Nephron (organoid): Measurements from ENCODE around the gene IMPACT.

Experiments used
- H3K27ac Mint-ChIP-seq, 3 experiments: 2 replicates each; pipeline ENCODE4 v1.8.0; 2020; ENCODE audit warnings: mixed read lengths in 3 of 3, mild to moderate bottlenecking in 2 of 3, moderate library complexity in 1 of 3
- H3K27me3 Mint-ChIP-seq: 2 replicates; pipeline ENCODE4 v1.8.0; 2021; ENCODE audit warnings: low read depth, mild to moderate bottlenecking, moderate library complexity, mixed read lengths
- H3K36me3 Mint-ChIP-seq: 2 replicates; pipeline ENCODE4 v1.8.0; 2020; ENCODE audit warnings: low read depth, mixed read lengths
- H3K4me1 Mint-ChIP-seq: 2 replicates; pipeline ENCODE4 v1.8.0; 2020; ENCODE audit warnings: mixed read lengths
- H3K4me3 Mint-ChIP-seq, 3 experiments: 2 replicates each; pipeline ENCODE4 v1.8.0; 2020; ENCODE audit warnings: mild to moderate bottlenecking in 3 of 3, mixed read lengths in 3 of 3, moderate library complexity in 2 of 3
- H3K9me3 Mint-ChIP-seq: 2 replicates; pipeline ENCODE4 v1.8.0; 2020; ENCODE audit warnings: mixed read lengths
- CTCF ChIP-seq, 3 experiments: fragments of 200-600 bp; sonication (generic); IDR thresholded peaks; one replicate each; pipeline ENCODE4 v1.5.0; 2021; ENCODE audit warnings: antibody characterized with exemption in 3 of 3; ENCODE audit not compliant: unreplicated experiment in 3 of 3

Gene IMPACT

GRCh38 chr18:24413148-24413547 lies 13.3 kb upstream of the IMPACT start:
- Mint-ChIP-seq H3K36me3 (no peaks in the 10 kb centered on the region), H3K9me3 (no peaks in the 10 kb centered on the region), H3K4me3 (no peak overlapping the region), H3K4me1 (no peaks in the 10 kb centered on the region), H3K27me3 (peaks cover 17% of the 10 kb centered on the region), H3K27ac (no peak overlapping the region)
- TF ChIP-seq CTCF (IDR thresholded peaks at IDR 0.05; ENCODE audit: unreplicated experiment in 3 of 3), result no peak

GRCh38 chr18:24414349-24415003 lies 12.0 kb upstream of the IMPACT start:
- H3K4me3 Mint-ChIP-seq, result no peak overlapping the region
- no peak for TF ChIP-seq CTCF (IDR thresholded peaks at IDR 0.05; ENCODE audit: unreplicated experiment in 3 of 3)
- peaks cover 24% of the 10 kb centered on the region for H3K27me3 Mint-ChIP-seq
- H3K27ac Mint-ChIP-seq, result no peak overlapping the region
- no peaks in the 10 kb centered on the region for H3K9me3 Mint-ChIP-seq
- H3K4me1 Mint-ChIP-seq, result no peaks in the 10 kb centered on the region
- no peaks in the 10 kb centered on the region for H3K36me3 Mint-ChIP-seq

GRCh38 chr18:24417480-24417879 lies 9.0 kb upstream of the IMPACT start:
- peaks cover 42% of the 10 kb centered on the region for H3K27me3 Mint-ChIP-seq
- H3K4me1 Mint-ChIP-seq, result no peaks in the 10 kb centered on the region
- H3K4me3 Mint-ChIP-seq, result no peak overlapping the region
- H3K36me3 Mint-ChIP-seq, result no peaks in the 10 kb centered on the region
- no peaks in the 10 kb centered on the region for H3K9me3 Mint-ChIP-seq
- no peak overlapping the region for H3K27ac Mint-ChIP-seq
- TF ChIP-seq CTCF (IDR thresholded peaks at IDR 0.05; ENCODE audit: unreplicated experiment in 3 of 3), result no peak

- H3K27me3 Mint-ChIP-seq, result peaks cover 56% of the 10 kb centered on the region
- peaks cover 2% of the 10 kb centered on the region for H3K4me1 Mint-ChIP-seq
- no peaks in the 10 kb centered on the region for H3K9me3 Mint-ChIP-seq
- TF ChIP-seq CTCF (IDR thresholded peaks at IDR 0.05; ENCODE audit: unreplicated experiment in 3 of 3), result no peak
- no peak overlapping the region for H3K4me3 Mint-ChIP-seq
- H3K27ac Mint-ChIP-seq, result no peak overlapping the region
- no peaks in the 10 kb centered on the region for H3K36me3 Mint-ChIP-seq
Measured at GRCh38 chr18:24420551-24420950, 5.9 kb upstream of the IMPACT start.

GRCh38 chr18:24421831-24422230 lies 4.6 kb upstream of the IMPACT start:
- H3K4me1 Mint-ChIP-seq, result peaks cover 10% of the 10 kb centered on the region
- H3K27me3 Mint-ChIP-seq, result peaks cover 62% of the 10 kb centered on the region
- no peak for TF ChIP-seq CTCF (IDR thresholded peaks at IDR 0.05; ENCODE audit: unreplicated experiment in 3 of 3)
- H3K27ac Mint-ChIP-seq, result no peak overlapping the region
- H3K9me3 Mint-ChIP-seq, result peaks cover 3% of the 10 kb centered on the region
- H3K4me3 Mint-ChIP-seq, result no peak overlapping the region
- H3K36me3 Mint-ChIP-seq, result no peaks in the 10 kb centered on the region

GRCh38 chr18:24426073-24426397 lies 435 bp upstream of the IMPACT start:
- peaks cover 3% of the 10 kb centered on the region for H3K9me3 Mint-ChIP-seq
- peak overlapping the region; percentile 86 to 95 (median 92) for H3K4me3 Mint-ChIP-seq
- peaks cover 34% of the 10 kb centered on the region for H3K4me1 Mint-ChIP-seq
- H3K27me3 Mint-ChIP-seq, result peaks cover 33% of the 10 kb centered on the region
- H3K36me3 Mint-ChIP-seq, result peaks cover 10% of the 10 kb centered on the region
- TF ChIP-seq CTCF (IDR thresholded peaks at IDR 0.05; ENCODE audit: unreplicated experiment in 3 of 3), result no peak
- H3K27ac Mint-ChIP-seq, result peak overlapping the region; percentile 94 to 98 (median 95)
